ENCODE measurements around the gene P2RY12. TPM values are rescaled to one million over a fixed set of nuclear protein-coding genes. Genes with fewer than 3 reads are reported as not detected.

The P2RY12 gene
- total and polyA plus RNA-seq, 9 of the 15 experiments (the other 6 are each of a cell fraction or from before 2014, with no cell fraction given) = not detected

DNA sequence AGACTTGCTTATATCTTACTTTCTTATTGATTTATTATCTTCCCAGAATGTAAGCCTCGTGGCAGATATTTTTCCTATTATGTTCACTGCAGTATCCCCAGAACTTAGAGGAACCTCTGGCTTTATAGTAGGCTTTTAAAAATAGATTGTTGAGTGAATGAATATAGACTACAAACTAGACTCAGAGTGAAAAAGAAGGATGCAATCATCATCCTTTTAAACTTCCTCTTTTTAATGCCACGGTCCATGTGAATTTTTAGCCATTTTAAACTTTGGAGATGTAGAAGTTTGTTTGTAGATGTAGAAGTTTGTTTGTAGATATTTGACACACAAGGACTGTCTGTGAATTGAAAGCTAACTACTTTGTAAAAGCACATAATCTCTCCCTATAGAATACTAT lies 7.2 kb upstream of the P2RY12 start (continued):
- TF ChIP-seq, protein P1, sequence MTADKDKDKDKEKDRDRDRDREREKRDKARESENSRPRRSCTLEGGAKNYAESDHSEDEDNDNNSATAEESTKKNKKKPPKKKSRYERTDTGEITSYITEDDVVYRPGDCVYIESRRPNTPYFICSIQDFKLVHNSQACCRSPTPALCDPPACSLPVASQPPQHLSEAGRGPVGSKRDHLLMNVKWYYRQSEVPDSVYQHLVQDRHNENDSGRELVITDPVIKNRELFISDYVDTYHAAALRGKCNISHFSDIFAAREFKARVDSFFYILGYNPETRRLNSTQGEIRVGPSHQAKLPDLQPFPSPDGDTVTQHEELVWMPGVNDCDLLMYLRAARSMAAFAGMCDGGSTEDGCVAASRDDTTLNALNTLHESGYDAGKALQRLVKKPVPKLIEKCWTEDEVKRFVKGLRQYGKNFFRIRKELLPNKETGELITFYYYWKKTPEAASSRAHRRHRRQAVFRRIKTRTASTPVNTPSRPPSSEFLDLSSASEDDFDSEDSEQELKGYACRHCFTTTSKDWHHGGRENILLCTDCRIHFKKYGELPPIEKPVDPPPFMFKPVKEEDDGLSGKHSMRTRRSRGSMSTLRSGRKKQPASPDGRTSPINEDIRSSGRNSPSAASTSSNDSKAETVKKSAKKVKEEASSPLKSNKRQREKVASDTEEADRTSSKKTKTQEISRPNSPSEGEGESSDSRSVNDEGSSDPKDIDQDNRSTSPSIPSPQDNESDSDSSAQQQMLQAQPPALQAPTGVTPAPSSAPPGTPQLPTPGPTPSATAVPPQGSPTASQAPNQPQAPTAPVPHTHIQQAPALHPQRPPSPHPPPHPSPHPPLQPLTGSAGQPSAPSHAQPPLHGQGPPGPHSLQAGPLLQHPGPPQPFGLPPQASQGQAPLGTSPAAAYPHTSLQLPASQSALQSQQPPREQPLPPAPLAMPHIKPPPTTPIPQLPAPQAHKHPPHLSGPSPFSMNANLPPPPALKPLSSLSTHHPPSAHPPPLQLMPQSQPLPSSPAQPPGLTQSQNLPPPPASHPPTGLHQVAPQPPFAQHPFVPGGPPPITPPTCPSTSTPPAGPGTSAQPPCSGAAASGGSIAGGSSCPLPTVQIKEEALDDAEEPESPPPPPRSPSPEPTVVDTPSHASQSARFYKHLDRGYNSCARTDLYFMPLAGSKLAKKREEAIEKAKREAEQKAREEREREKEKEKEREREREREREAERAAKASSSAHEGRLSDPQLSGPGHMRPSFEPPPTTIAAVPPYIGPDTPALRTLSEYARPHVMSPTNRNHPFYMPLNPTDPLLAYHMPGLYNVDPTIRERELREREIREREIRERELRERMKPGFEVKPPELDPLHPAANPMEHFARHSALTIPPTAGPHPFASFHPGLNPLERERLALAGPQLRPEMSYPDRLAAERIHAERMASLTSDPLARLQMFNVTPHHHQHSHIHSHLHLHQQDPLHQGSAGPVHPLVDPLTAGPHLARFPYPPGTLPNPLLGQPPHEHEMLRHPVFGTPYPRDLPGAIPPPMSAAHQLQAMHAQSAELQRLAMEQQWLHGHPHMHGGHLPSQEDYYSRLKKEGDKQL (CRISPR knock-in tag; IDR thresholded peaks at IDR 0.05; ENCODE audit: borderline replicate concordance) = no peak
- no peak for TF ChIP-seq ZC3H8 (IDR thresholded peaks at IDR 0.05)
- no peak for TF ChIP-seq HNRNPLL (IDR thresholded peaks at IDR 0.05; ENCODE audit: low read depth, low read length, poor library complexity, severe bottlenecking)
- no peak for TF ChIP-seq BRD9 (IDR thresholded peaks at IDR 0.05; ENCODE audit: low read depth, partially characterized antibody)
- TF ChIP-seq RHOXF2B (CRISPR knock-in tag; conservative IDR thresholded peaks at IDR 0.05) = no peak
- TF ChIP-seq, protein P2, sequence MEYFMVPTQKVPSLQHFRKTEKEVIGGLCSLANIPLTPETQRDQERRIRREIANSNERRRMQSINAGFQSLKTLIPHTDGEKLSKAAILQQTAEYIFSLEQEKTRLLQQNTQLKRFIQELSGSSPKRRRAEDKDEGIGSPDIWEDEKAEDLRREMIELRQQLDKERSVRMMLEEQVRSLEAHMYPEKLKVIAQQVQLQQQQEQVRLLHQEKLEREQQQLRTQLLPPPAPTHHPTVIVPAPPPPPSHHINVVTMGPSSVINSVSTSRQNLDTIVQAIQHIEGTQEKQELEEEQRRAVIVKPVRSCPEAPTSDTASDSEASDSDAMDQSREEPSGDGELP (CRISPR knock-in tag; IDR thresholded peaks at IDR 0.05; ENCODE audit: borderline replicate concordance) = no peak

Data from K562 (cell line).